B cell (primary cell): ENCODE data around the gene HTR2B. TPM values are rescaled to one million over a fixed set of nuclear protein-coding genes. Genes with fewer than 3 reads are reported as not detected.

ENCODE experiments used
- ATAC-seq: fragments of 200-7000 bp; cut with Tn5 transposase; one replicate; pipeline ENCODE4 v1.10.0; 2021; ENCODE audit warnings: low read depth, mild to moderate bottlenecking, moderate number of reproducible peaks, moderate library complexity
- CTCF ChIA-PET: fragments of 350-600 bp; sonication (Branson Sonifier 250); formaldehyde crosslinking; loops from one replicate; lab custom pipeline; 2021; ENCODE audit warnings: antibody characterized with exemption, inconsistent platforms; lab: Charles Lee
- POLR2A ChIA-PET: fragments of 350-600 bp; sonication (Branson Sonifier 250); formaldehyde crosslinking; loops from one replicate; lab custom pipeline; 2021; ENCODE audit warnings: antibody characterized with exemption; lab: Charles Lee
- DNase-seq: peaks from one replicate; pipeline ENCODE4 v3.0.0; 2013
- H2AFZ ChIP-seq: 2 replicates; pipeline ENCODE4 v1.6.1; 2012; ENCODE audit warnings: mild to moderate bottlenecking, low read depth, low read length; ENCODE audit not compliant: insufficient read depth, poor library complexity, severe bottlenecking
- H3K27ac ChIP-seq, 2 donors: 1 replicate in 1 of 2; 2 replicates in 1 of 2; pipeline ENCODE4 v1.5.1; 2012 to 2013; ENCODE audit warnings: low read length in 2 of 2, mild to moderate bottlenecking in 2 of 2, moderate library complexity in 1 of 2
- H3K27me3 ChIP-seq, 4 experiments: fragments of 200-600 bp in 1 of 4; sonication (generic) in 1 of 4; replicated peaks in 1 of 4; 1 replicate in 2 of 4; 2 replicates in 2 of 4; pipeline versions ENCODE4 v1.6.1 to v1.7.0; 2013 to 2016; ENCODE audit warnings: low read length in 3 of 4, mild to moderate bottlenecking in 2 of 4, mixed read lengths in 1 of 4, moderate library complexity in 1 of 4; ENCODE audit not compliant: insufficient read depth in 4 of 4, control insufficient read depth in 3 of 4; ENCODE audit errors: control extremely low read depth in 1 of 4
- H3K36me3 ChIP-seq, 2 experiments: replicated peaks in 1 of 2; 1 replicate in 1 of 2; 2 replicates in 1 of 2; pipeline versions ENCODE4 v1.6.1 to v1.7.1; 2013; ENCODE audit warnings: low read length in 1 of 2; ENCODE audit not compliant: insufficient read depth in 2 of 2, control insufficient read depth in 1 of 2; ENCODE audit errors: control extremely low read depth in 1 of 2, extremely low read depth in 1 of 2
- H3K4me1 ChIP-seq, 2 donors: fragments of 200-600 bp in 1 of 2; sonication (generic) in 1 of 2; 1 replicate in 1 of 2; 2 replicates in 1 of 2; pipeline versions ENCODE4 v1.5.1 to v1.6.1; 2013 to 2017; ENCODE audit warnings: low read length in 2 of 2; ENCODE audit not compliant: control insufficient read depth in 2 of 2, insufficient read depth in 2 of 2
- H3K4me2 ChIP-seq: replicated peaks from 2 replicates; pipeline ENCODE3; 2012; ENCODE audit warnings: mild to moderate bottlenecking, low read depth, low read length; ENCODE audit not compliant: poor library complexity, severe bottlenecking
- H3K4me3 ChIP-seq, 5 experiments: fragments of 200-600 bp in 1 of 5; sonication (generic) in 1 of 5; 1 replicate in 3 of 5; 2 replicates in 2 of 5; pipeline versions ENCODE4 v1.5.1 to v1.7.0; 2011 to 2016; ENCODE audit warnings: low read length in 4 of 5, mild to moderate bottlenecking in 4 of 5, low read depth in 2 of 5, control low read depth in 1 of 5, moderate library complexity in 1 of 5; ENCODE audit not compliant: insufficient read depth in 1 of 5; ENCODE audit errors: control extremely low read depth in 1 of 5, extremely low read depth in 1 of 5
- H3K79me2 ChIP-seq: fragments of 200-600 bp; sonication (generic); one replicate; pipeline ENCODE4 v1.6.0; 2016; ENCODE audit warnings: low read length; ENCODE audit not compliant: control insufficient read depth, insufficient read depth
- H3K9ac ChIP-seq: fragments of 200-600 bp; sonication (generic); 2 replicates; pipeline ENCODE4 v1.6.1; 2017; ENCODE audit warnings: mild to moderate bottlenecking, low read length, moderate library complexity
- H3K9me3 ChIP-seq, 3 donors: one replicate each; pipeline versions ENCODE4 v1.6.1 to v1.7.1; 2013; ENCODE audit warnings: low read length in 2 of 3; ENCODE audit not compliant: control insufficient read depth in 2 of 3, insufficient read depth in 1 of 3; ENCODE audit errors: control extremely low read depth in 1 of 3
- H4K20me1 ChIP-seq: 2 replicates; pipeline ENCODE4 v1.6.0; 2012; ENCODE audit warnings: mild to moderate bottlenecking, low read length; ENCODE audit not compliant: insufficient read depth, control insufficient read depth, poor library complexity, severe bottlenecking
- H3K27ac Mint-ChIP-seq: one replicate; pipeline ENCODE4 v1.8.0; 2021; ENCODE audit warnings: mixed read lengths
- H3K27me3 Mint-ChIP-seq: one replicate; pipeline ENCODE4 v1.8.0; 2021; ENCODE audit warnings: mixed read lengths
- H3K4me1 Mint-ChIP-seq: one replicate; pipeline ENCODE4 v1.8.0; 2021; ENCODE audit warnings: mixed read lengths
- H3K4me3 Mint-ChIP-seq: one replicate; pipeline ENCODE4 v1.8.0; 2021; ENCODE audit warnings: mixed read lengths
- H3K9me3 Mint-ChIP-seq: one replicate; pipeline ENCODE4 v1.8.0; 2022; ENCODE audit warnings: mixed read lengths; ENCODE audit not compliant: insufficient read depth
- CTCF ChIP-seq: fragments of 200-600 bp; IDR thresholded peaks from one replicate; pipeline ENCODE4 v1.8.0; 2022; ENCODE audit warnings: antibody characterized with exemption, mild to moderate bottlenecking
- EZH2 ChIP-seq: IDR thresholded peaks from 2 replicates; pipeline ENCODE4 v1.6.1; 2012; ENCODE audit warnings: borderline replicate concordance, low read depth, mild to moderate bottlenecking, moderate library complexity, low read length; ENCODE audit not compliant: insufficient read depth, poor library complexity, severe bottlenecking
- WGBS: methylation state at CpG from one replicate; pipeline ENCODE4 v1.1.5; 2013; ENCODE audit warnings: missing lambda C conversion rate; ENCODE audit not compliant: insufficient coverage; 5-methylcytosine and 5-hydroxymethylcytosine counted together
- intact Hi-C: fragments of 100-400 bp; cut with micrococcal nuclease; formaldehyde crosslinking; loops from one replicate; pipeline ENCODE4 v1.10.0; 2022
- polyA plus RNA-seq: library from polyadenylated mRNA; depleted of rRNA; stranded (reverse); fragments of >200 nt; gene quantifications from 2 replicates; pipeline ENCODE4 v1.2.3, GENCODE V29; 2012
- small RNA-seq: library from RNA; depleted of rRNA; stranded (forward); fragments of <200 nt; gene quantifications from one replicate; pipeline ENCODE3, GENCODE V24; 2012; ENCODE audit warnings: low replicate concordance, low read depth; ENCODE audit not compliant: insufficient read length
- total RNA-seq, 2 donors: library from RNA; stranded (reverse); fragments of 120-200 nt in 1 of 2; gene quantifications; 1 replicate in 1 of 2; 2 replicates in 1 of 2; pipeline versions ENCODE4 v1.2.3 to v1.2.4, GENCODE V29; 2013 to 2022

Gene HTR2B
- total and polyA plus RNA-seq, 2 donors (not counting 1 experiment from before 2014, with no cell fraction given) = not detected

- Histone ChIP-seq H3K27me3 (peaks cover 0 to 2% (median 0%) of the 10 kb centered on the region in 4 experiments), H3K9me3 (no peaks in the 10 kb centered on the region), H3K4me2 (no peak overlapping the region), H2AFZ (no peak overlapping the region), H3K79me2 (peaks cover 35% of the 10 kb centered on the region), H3K9ac (no peak overlapping the region), H4K20me1 (peaks cover 24% of the 10 kb centered on the region), H3K4me3 (no peak overlapping the region), H3K4me1 (peaks cover 15 to 18% of the 10 kb centered on the region in 2 donors), H3K27ac (no peak overlapping the region), H3K36me3 (peaks cover 0 to 13% of the 10 kb centered on the region in 2 experiments)
- intact Hi-C loops = loop anchor here (5.0 to 10.0 kb wide), 3 partner anchors 347 to 1496 kb away; partner anchors contain the start of genes CAB39, EIF4E2, NCL and TIGD1
- TF ChIP-seq EZH2 (no peak), CTCF (no peak)
- ChIA-PET POLR2A (interaction anchor here (0.6 to 0.7 kb wide), 2 partner anchors 200 to 1115 kb away, joined by 4 to 6 read pairs; no protein-coding TSS in a partner anchor), CTCF (no interaction called here)
- DNase-seq (no peak), ATAC-seq (no peak)
- H3K9me3 Mint-ChIP-seq = no peaks in the 10 kb centered on the region
- H3K27ac Mint-ChIP-seq = no peak overlapping the region
- WGBS = 100% methylated on average over 1 of the region's 4 CpGs
- H3K4me3 Mint-ChIP-seq = peak overlapping the region; percentile 100
- peaks cover 7% of the 10 kb centered on the region for H3K27me3 Mint-ChIP-seq
- H3K4me1 Mint-ChIP-seq = peaks cover 32% of the 10 kb centered on the region
Observed at GRCh38 chr2:231058761-231059550, 65.9 kb downstream of the HTR2B start.

Small RNAs within 50 kb of the gene (small RNA-seq; reads per million reads assigned to genes)
- gene RNU1-93P = not detected

Other genes with a start within 250 kb of the HTR2B start
- 4.1 and 4.7 TPM in 2 replicates for gene GPR55, start 199.8 kb downstream of the HTR2B start, total RNA-seq
- 0.58 and 3.0 TPM in 2 replicates for gene GPR55, start 199.8 kb downstream of the HTR2B start, polyA plus RNA-seq
- gene SPATA3, start 128.9 kb downstream of the HTR2B start, total RNA-seq = not detected in 2 replicates
- not detected in 2 replicates for gene SPATA3, start 128.9 kb downstream of the HTR2B start, polyA plus RNA-seq
- gene C2orf72, start 87.5 kb downstream of the HTR2B start, total RNA-seq = not detected in 2 replicates
- not detected in 2 replicates for gene C2orf72, start 87.5 kb downstream of the HTR2B start, polyA plus RNA-seq
- 45.4 and 48.2 TPM in 2 replicates for gene PSMD1, start 68.2 kb downstream of the HTR2B start, total RNA-seq
- gene PSMD1, start 68.2 kb downstream of the HTR2B start, polyA plus RNA-seq = 15.4 and 21.5 TPM in 2 replicates
- gene ARMC9, start 73.6 kb upstream of the HTR2B start, total RNA-seq = 5.2 and 5.4 TPM in 2 replicates
- 0.27 and 0.40 TPM in 2 replicates for gene ARMC9, start 73.6 kb upstream of the HTR2B start, polyA plus RNA-seq